GM23248 (cell line): ENCODE measurements around the gene FBXW10. TPM values are rescaled to one million over a fixed set of nuclear protein-coding genes. Genes with fewer than 3 reads are reported as not detected.
A peak's percentile ranks its signal among the peaks of the same experiment; 100 is the strongest.
"Not testable (repeated sequence)": the region's sequence is repeated elsewhere in the genome, so short reads cannot be mapped to it uniquely, and the experiment has no call there.

Experiments used
- DNase-seq: peaks from one replicate; pipeline ENCODE4 v3.0.0-alpha.2; 2015
- H2AFZ ChIP-seq: fragments of 200-600 bp; sonication (generic); 2 replicates; pipeline ENCODE4 v1.6.1; 2016; ENCODE audit warnings: antibody characterized with exemption
- H3F3A ChIP-seq: fragments of 200-600 bp; sonication (generic); 2 replicates; pipeline ENCODE4 v1.6.1; 2016; ENCODE audit warnings: mild to moderate bottlenecking, antibody characterized with exemption, mixed run types; ENCODE audit not compliant: insufficient read depth
- H3K27ac ChIP-seq: fragments of 200-600 bp; sonication (generic); 2 replicates; pipeline ENCODE4 v1.5.1; 2016; ENCODE audit warnings: mild to moderate bottlenecking
- H3K27me3 ChIP-seq: fragments of 200-600 bp; sonication (generic); replicated peaks from 2 replicates; pipeline ENCODE4 v1.6.1; 2016; ENCODE audit warnings: mild to moderate bottlenecking; ENCODE audit not compliant: insufficient read depth
- H3K36me3 ChIP-seq: fragments of 200-600 bp; sonication (generic); 2 replicates; pipeline ENCODE4 v1.6.1; 2016; ENCODE audit warnings: low read depth, mild to moderate bottlenecking
- H3K4me1 ChIP-seq: fragments of 200-600 bp; sonication (generic); 2 replicates; pipeline ENCODE4 v1.6.1; 2016; ENCODE audit warnings: mild to moderate bottlenecking; ENCODE audit not compliant: insufficient read depth
- H3K4me2 ChIP-seq: fragments of 200-600 bp; sonication (generic); one replicate; pipeline ENCODE4 v1.6.1; 2016; ENCODE audit warnings: mild to moderate bottlenecking; ENCODE audit not compliant: unreplicated experiment
- H3K4me3 ChIP-seq: fragments of 200-600 bp; sonication (generic); 2 replicates; pipeline ENCODE4 v1.5.1; 2016; ENCODE audit warnings: mild to moderate bottlenecking
- H3K79me2 ChIP-seq: fragments of 200-600 bp; sonication (generic); 2 replicates; pipeline ENCODE4 v1.6.1; 2016; ENCODE audit warnings: mild to moderate bottlenecking; ENCODE audit not compliant: insufficient read depth
- H3K9ac ChIP-seq: fragments of 200-600 bp; sonication (generic); 2 replicates; pipeline ENCODE4 v1.6.1; 2016; ENCODE audit warnings: mild to moderate bottlenecking
- H3K9me2 ChIP-seq: fragments of 200-600 bp; sonication (generic); 2 replicates; pipeline ENCODE4 v1.6.1; 2016; ENCODE audit warnings: mixed run types, mild to moderate bottlenecking, moderate library complexity; ENCODE audit not compliant: insufficient read depth
- H3K9me3 ChIP-seq: fragments of 200-600 bp; sonication (generic); one replicate; pipeline ENCODE4 v1.6.1; 2017; ENCODE audit warnings: low read depth
- H4K20me1 ChIP-seq: fragments of 200-600 bp; sonication (generic); 2 replicates; pipeline ENCODE4 v1.6.0; 2016; ENCODE audit not compliant: insufficient read depth
- WGBS, 2 experiments: methylation state at CpG; one replicate each; pipeline ENCODE4 v1.1.6; 2015 to 2017; ENCODE audit warnings: low lambda C conversion rate in 2 of 2, low coverage in 1 of 2; ENCODE audit errors: missing lambda C conversion rate in 2 of 2; 5-methylcytosine and 5-hydroxymethylcytosine counted together
- in situ Hi-C: fragments of 300-500 bp; cut with MboI; formaldehyde crosslinking; loops from 2 replicates; pipeline ENCODE4 v1.15.0; 2020
- polyA plus RNA-seq: library from polyadenylated mRNA; unstranded; fragments of >200 nt; fragmentation: Nextera tagmentation; extraction: Ambion mirVana; gene quantifications from 2 replicates; pipeline ENCODE4 v1.2.1, GENCODE V29; 2016
- total RNA-seq: library from RNA; depleted of rRNA; stranded (reverse); fragments of >200 nt; shearing (Covaris generic); gene quantifications from 2 replicates; pipeline ENCODE4 v1.2.3, GENCODE V29; 2014

FBXW10 gene
- total and polyA plus RNA-seq, 2 experiments from 2014 or later: 0.11 TPM; not detected in 1

GRCh38 chr17:18719428-18720110 is 24.3 kb upstream of the FBXW10 start:
- H4K20me1 ChIP-seq, H3K4me3 ChIP-seq, H2AFZ ChIP-seq, H3K9me2 ChIP-seq, H3K79me2 ChIP-seq, H3K36me3 ChIP-seq, in situ Hi-C loops, H3K27me3 ChIP-seq, H3K27ac ChIP-seq, DNase-seq, H3F3A ChIP-seq, H3K9me3 ChIP-seq, H3K4me2 ChIP-seq, H3K4me1 ChIP-seq, H3K9ac ChIP-seq: not testable (repeated sequence)
- WGBS, 2 experiments: 81 to 82% methylated on average over 10 to 11 of the region's 12 CpGs

DNA sequence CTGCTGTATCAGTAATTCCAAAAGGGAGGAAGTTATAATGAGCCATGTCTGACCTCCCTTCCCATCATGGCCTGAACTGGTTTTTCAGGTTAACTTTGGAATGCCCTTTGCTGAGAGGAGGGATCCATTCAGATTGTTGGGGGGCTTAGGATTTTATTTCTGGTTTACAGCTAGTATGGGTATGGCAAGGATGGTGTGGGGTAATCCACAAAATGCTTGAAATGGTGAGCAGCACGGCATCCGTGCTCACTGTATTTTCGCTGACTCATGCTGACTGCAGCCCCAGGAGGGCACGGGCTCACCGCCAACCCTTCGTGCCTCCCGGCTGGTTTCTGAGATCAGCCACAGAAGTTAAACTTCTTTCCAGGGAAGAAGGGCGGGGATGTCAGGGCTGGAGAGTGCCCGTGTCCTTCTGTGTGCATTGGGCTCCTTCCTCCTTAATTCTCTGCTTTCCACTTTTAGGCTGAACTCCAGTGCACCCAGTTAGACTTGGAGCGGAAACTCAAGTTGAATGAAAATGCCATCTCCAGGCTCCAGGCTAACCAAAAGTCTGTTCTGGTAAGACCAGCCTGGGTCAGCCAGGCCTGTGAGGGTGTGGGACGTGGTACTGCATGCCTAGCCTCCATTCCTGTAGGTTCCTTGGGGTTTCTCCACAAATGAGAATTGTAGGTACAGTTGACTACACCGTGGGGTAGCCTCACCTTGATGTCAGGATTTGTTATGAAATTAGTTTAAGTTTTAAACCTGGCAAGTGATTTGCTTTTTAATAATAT is 21.9 kb upstream of the FBXW10 start:
- H3K4me2 ChIP-seq, H3K27me3 ChIP-seq, H3K4me3 ChIP-seq, H3K9me2 ChIP-seq, H4K20me1 ChIP-seq, H3K9me3 ChIP-seq, H3K4me1 ChIP-seq, H2AFZ ChIP-seq, H3F3A ChIP-seq, H3K79me2 ChIP-seq, H3K36me3 ChIP-seq, in situ Hi-C loops, DNase-seq: not testable (repeated sequence)
- H3K9ac ChIP-seq: peak overlapping the region; percentile 46
- 23 to 47% methylated on average over 3 to 5 of the region's 12 CpGs for WGBS, 2 experiments
- H3K27ac ChIP-seq: peak overlapping the region; percentile 70

- H3K4me1 ChIP-seq, H2AFZ ChIP-seq, DNase-seq, in situ Hi-C loops, H3K4me2 ChIP-seq, H3K9ac ChIP-seq, H4K20me1 ChIP-seq, H3K79me2 ChIP-seq, H3F3A ChIP-seq, H3K27ac ChIP-seq, H3K27me3 ChIP-seq, H3K4me3 ChIP-seq, H3K36me3 ChIP-seq, H3K9me2 ChIP-seq, H3K9me3 ChIP-seq: not testable (repeated sequence)
- WGBS, 2 experiments: 86 to 92% methylated on average over 5 of the region's 5 CpGs
These were observed 21.2 kb upstream of the FBXW10 start for GRCh38 chr17:18722612-18723011.

DNA sequence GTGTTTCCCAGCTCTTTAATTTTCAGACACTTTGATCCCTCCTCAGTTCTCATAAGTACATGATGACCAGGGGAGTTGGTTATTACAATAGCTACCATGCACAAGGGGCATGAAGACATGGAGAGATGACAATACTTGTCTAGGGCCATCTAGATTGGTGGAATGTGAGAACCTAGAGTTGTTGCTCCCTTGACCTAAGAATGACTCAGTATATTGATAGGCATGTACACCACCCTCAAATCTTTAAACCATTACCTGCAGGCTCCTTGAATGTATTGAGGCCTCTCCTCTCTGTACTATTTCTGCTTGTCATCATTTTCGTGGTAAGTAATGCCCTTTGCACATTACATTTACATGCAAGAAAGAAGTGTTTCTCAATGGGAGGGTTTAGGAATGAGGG is 20.3 kb upstream of the FBXW10 start:
- H3K36me3 ChIP-seq, H3K4me2 ChIP-seq, H4K20me1 ChIP-seq, H3K79me2 ChIP-seq, H3K4me1 ChIP-seq, H3K27me3 ChIP-seq, H3K9me3 ChIP-seq, H3K27ac ChIP-seq, in situ Hi-C loops, H3K9me2 ChIP-seq, H3K9ac ChIP-seq, H3F3A ChIP-seq, H2AFZ ChIP-seq, DNase-seq, H3K4me3 ChIP-seq: not testable (repeated sequence)
- 90 to 100% methylated on average over 1 of the region's 1 CpG for WGBS, 2 experiments

DNA sequence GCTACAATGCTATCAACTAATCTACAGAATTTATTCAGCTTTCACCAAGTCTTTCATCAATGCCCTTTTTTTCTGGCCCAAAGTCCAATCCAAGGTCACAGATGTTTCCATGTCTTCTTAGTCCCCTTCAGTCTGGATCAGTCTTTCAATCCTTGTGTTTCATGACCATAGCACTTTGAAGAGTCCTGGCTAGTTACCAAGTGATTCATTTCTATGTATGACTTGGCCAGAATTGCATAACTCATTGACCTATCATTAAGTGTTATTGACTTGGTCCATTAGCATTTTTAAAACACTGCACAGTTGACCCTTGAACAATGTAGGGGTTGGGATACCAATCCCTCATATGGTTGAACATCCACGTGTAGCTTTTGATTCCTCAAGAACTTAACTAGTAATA is 11.4 kb upstream of the FBXW10 start:
- H3K27ac ChIP-seq, H3K9me2 ChIP-seq, H3K4me1 ChIP-seq, H2AFZ ChIP-seq, H3K9ac ChIP-seq, H4K20me1 ChIP-seq, H3K4me3 ChIP-seq, H3K9me3 ChIP-seq, H3K36me3 ChIP-seq, H3K4me2 ChIP-seq, H3K27me3 ChIP-seq, H3F3A ChIP-seq, H3K79me2 ChIP-seq, in situ Hi-C loops: not testable (repeated sequence)
- WGBS, 2 experiments: 49 to 50% methylated on average over 1 of the region's 1 CpG
- DNase-seq: peak; percentile 16

GRCh38 chr17:18733350-18733749 is 10.5 kb upstream of the FBXW10 start:
- H3K4me2 ChIP-seq, H3K9ac ChIP-seq, H3K4me3 ChIP-seq, in situ Hi-C loops, H2AFZ ChIP-seq, H3K36me3 ChIP-seq, H4K20me1 ChIP-seq, H3K79me2 ChIP-seq, H3F3A ChIP-seq, DNase-seq, H3K4me1 ChIP-seq, H3K9me3 ChIP-seq, H3K9me2 ChIP-seq, H3K27me3 ChIP-seq, H3K27ac ChIP-seq: not testable (repeated sequence)
- WGBS, 2 experiments: 75 to 87% methylated on average over 3 to 4 of the region's 4 CpGs

- H3K27ac ChIP-seq, H3K4me3 ChIP-seq, H3K9me3 ChIP-seq, H3K27me3 ChIP-seq, H3F3A ChIP-seq, H4K20me1 ChIP-seq, in situ Hi-C loops, H3K9ac ChIP-seq, H3K4me2 ChIP-seq, H3K4me1 ChIP-seq, H3K79me2 ChIP-seq, H3K9me2 ChIP-seq, H3K36me3 ChIP-seq, H2AFZ ChIP-seq: not testable (repeated sequence)
- WGBS, 2 experiments: 57 to 60% methylated on average over 7 of the region's 7 CpGs
- DNase-seq: peak; percentile 4
These were observed 4.0 kb upstream of the FBXW10 start for GRCh38 chr17:18739616-18740391.
